GM23248 (cell line): ENCODE results near the gene CRB1.

Source experiments
- EZH2 ChIP-seq: fragments of 200-600 bp; sonication (generic); IDR thresholded peaks from 2 replicates; pipeline ENCODE4 v1.6.1; 2018; ENCODE audit warnings: antibody characterized with exemption, mild to moderate bottlenecking; ENCODE audit not compliant: insufficient read depth, poor library complexity, severe bottlenecking
- EZH2phosphoT487 ChIP-seq: fragments of 200-600 bp; sonication (generic); IDR thresholded peaks from 2 replicates; pipeline ENCODE4 v1.6.1; 2018; ENCODE audit warnings: antibody characterized with exemption, moderate library complexity, mild to moderate bottlenecking, low read depth; ENCODE audit not compliant: insufficient read depth

GRCh38 chr1:197367627-197368026, 99.6 kb downstream of the CRB1 start:
- no peak for TF ChIP-seq EZH2
- no peak for TF ChIP-seq EZH2phosphoT487
